ENCODE data around the gene NEUROG3. TPM values are rescaled to one million over a fixed set of nuclear protein-coding genes. Genes with fewer than 3 reads are reported as not detected.

The NEUROG3 gene
- total and polyA plus RNA-seq, 4 donors, result 0.05 TPM; not detected in 3

DNA sequence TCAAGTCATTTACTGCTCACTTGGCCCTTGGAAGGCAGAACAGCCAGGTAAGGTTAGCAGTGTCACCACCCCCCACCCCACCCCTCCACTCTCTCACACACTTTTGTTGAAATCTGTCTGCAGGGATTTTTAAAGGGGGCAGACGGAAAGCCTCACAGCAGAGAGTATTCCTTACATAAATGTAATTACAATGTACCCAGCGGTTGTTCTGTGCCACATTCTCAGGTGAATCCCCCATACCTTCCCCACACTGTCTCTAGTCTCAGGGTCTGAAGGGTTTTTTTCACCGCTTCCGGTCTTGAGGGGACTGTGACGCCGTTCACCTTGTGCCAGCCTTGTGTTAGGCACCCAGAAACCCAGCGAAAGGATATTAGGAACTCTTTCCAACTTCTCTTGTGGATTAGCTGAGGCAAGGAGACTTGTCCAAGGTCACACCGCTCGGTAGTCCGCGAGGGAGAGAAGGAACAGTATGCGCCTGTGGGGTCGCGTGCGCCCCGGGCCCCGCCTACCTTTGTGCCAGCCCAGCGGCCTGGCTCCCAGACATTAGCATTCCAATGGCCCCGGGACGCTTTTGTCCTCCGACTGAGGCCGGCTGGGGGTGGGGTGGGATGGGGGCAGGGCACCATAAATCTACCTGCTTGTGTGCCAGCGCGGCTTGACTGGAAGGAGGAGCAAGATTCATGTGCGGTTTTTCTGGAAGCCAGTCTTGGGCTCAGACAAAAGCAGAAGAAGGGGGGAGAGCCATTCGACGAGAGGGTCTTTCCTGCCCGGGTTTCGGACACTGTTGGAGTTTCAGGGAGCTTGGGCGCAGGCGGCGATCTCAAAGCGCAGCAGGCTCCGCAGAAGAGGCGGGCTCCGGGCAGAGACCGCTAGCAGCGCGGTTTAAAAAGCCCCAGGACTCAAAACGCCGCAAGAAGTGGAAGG lies 4.5 kb downstream of the NEUROG3 start:
- H3K9me3 ChIP-seq (ENCODE audit: control insufficient read depth in 4 of 4, insufficient read depth in 3 of 4, low read length in 3 of 4), result peaks cover 0 to 11% (median 0%) of the 10 kb centered on the region in 4 donors
- DNase-seq, result no peak

DNA sequence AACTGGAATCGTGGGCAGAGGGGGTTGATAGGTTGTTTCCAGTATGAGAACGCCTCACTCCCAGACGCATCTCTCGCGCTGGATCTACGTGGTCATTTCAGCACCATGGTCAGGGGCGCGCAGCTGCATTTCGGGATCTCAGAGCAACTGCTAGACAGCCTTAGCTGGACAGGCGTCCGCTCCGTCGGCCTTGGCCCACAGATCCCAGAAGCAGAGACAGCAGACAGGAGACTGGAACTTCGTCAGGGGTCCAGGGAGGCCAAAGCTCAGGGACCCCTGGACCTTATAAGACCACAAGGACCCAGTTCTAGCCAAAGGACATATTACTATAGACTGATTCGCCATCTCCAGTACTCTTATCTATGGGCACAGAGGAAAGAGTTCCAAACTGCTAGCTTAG lies 5.3 kb downstream of the NEUROG3 start:
- Histone ChIP-seq H3K27me3 (ENCODE audit: control insufficient read depth in 3 of 3, insufficient read depth in 3 of 3, low read length in 2 of 3) (peaks cover 5 to 60% (median 44%) of the 10 kb centered on the region in 3 donors), H3K4me3 (no peak overlapping the region), H3K27ac (ENCODE audit: low read depth in 1 of 2, low read length in 1 of 2) (no peak overlapping the region), H3K9me3 (ENCODE audit: control insufficient read depth in 4 of 4, insufficient read depth in 3 of 4, low read length in 3 of 4) (peaks cover 0 to 15% (median 0%) of the 10 kb centered on the region in 4 donors), H3K9ac (ENCODE audit: insufficient read depth in 1 of 2, low read length in 2 of 2) (no peak overlapping the region), H3K36me3 (ENCODE audit: control insufficient read depth in 4 of 4, insufficient read depth in 4 of 4, low read length in 4 of 4) (no peaks in the 10 kb centered on the region), H3K4me1 (ENCODE audit: control insufficient read depth in 5 of 5, insufficient read depth in 5 of 5, low read length in 5 of 5) (peaks cover 0 to 10% (median 0%) of the 10 kb centered on the region in 5 donors)
- ATAC-seq (ENCODE audit: insufficient read depth, low FRiP score) (no peak), DNase-seq (peak; percentile 67 to 80 (median 75))
- 7 to 10% methylated on average over 15 of the region's 15 CpGs for WGBS, 2 donors
- TF ChIP-seq, protein P1, sequence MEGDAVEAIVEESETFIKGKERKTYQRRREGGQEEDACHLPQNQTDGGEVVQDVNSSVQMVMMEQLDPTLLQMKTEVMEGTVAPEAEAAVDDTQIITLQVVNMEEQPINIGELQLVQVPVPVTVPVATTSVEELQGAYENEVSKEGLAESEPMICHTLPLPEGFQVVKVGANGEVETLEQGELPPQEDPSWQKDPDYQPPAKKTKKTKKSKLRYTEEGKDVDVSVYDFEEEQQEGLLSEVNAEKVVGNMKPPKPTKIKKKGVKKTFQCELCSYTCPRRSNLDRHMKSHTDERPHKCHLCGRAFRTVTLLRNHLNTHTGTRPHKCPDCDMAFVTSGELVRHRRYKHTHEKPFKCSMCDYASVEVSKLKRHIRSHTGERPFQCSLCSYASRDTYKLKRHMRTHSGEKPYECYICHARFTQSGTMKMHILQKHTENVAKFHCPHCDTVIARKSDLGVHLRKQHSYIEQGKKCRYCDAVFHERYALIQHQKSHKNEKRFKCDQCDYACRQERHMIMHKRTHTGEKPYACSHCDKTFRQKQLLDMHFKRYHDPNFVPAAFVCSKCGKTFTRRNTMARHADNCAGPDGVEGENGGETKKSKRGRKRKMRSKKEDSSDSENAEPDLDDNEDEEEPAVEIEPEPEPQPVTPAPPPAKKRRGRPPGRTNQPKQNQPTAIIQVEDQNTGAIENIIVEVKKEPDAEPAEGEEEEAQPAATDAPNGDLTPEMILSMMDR (IDR thresholded peaks at IDR 0.05; ENCODE audit: control extremely low read depth, extremely low read depth), result no peak

More for the DNA sequence above, 4.5 kb downstream of the NEUROG3 start:
- peaks cover 0 to 15% (median 0%) of the 10 kb centered on the region in 5 donors for H3K4me1 ChIP-seq (ENCODE audit: control insufficient read depth in 5 of 5, insufficient read depth in 5 of 5, low read length in 5 of 5)
- H3K9ac ChIP-seq (ENCODE audit: insufficient read depth in 1 of 2, low read length in 2 of 2), result no peak overlapping the region
- TF ChIP-seq, protein P1 (IDR thresholded peaks at IDR 0.05; ENCODE audit: control extremely low read depth, extremely low read depth), result no peak
- H3K27me3 ChIP-seq (ENCODE audit: control insufficient read depth in 3 of 3, insufficient read depth in 3 of 3, low read length in 2 of 3), result peaks cover 5 to 63% (median 47%) of the 10 kb centered on the region in 3 donors
- no peaks in the 10 kb centered on the region for H3K36me3 ChIP-seq (ENCODE audit: control insufficient read depth in 4 of 4, insufficient read depth in 4 of 4, low read length in 4 of 4)
- 5 to 6% methylated on average over 41 of the region's 41 CpGs for WGBS, 2 donors
- no peak overlapping the region for H3K4me3 ChIP-seq
- no peak for ATAC-seq (ENCODE audit: insufficient read depth, low FRiP score)
- no peak overlapping the region for H3K27ac ChIP-seq (ENCODE audit: low read depth in 1 of 2, low read length in 1 of 2)

DNA sequence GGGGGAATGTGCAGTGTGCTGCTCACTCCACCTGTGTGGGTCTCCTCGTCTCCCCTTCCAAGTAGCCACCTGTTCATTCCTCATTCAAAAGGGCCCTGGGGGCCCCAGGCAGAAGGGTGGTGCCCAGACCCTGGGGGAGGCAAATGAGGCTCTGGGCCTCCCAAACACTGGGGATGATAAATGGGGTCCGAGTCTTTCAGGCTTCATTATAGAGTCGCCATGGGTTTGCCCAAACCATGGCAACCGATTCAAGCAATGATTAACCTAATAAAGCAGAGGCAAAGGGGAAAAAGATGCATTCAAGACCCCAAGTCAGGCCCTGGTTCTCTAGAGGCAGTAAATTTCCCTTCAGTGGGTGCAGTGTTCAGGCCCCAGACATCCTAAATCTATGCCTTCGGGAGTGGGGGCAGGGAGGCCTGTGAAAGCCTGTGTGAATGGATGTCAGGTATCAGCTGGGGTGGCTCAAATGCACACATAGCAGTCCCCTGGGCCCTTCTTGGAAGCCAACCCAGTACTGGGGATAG lies 10.4 kb downstream of the NEUROG3 start:
- no peak overlapping the region for H3K4me3 ChIP-seq
- ATAC-seq (ENCODE audit: insufficient read depth, low FRiP score), result no peak
- H3K9ac ChIP-seq (ENCODE audit: insufficient read depth in 1 of 2, low read length in 2 of 2), result no peak overlapping the region
- no peaks in the 10 kb centered on the region for H3K36me3 ChIP-seq (ENCODE audit: control insufficient read depth in 4 of 4, insufficient read depth in 4 of 4, low read length in 4 of 4)
- no peak overlapping the region for H3K27ac ChIP-seq (ENCODE audit: low read depth in 1 of 2, low read length in 1 of 2)
- peaks cover 0 to 4% (median 0%) of the 10 kb centered on the region in 4 donors for H3K9me3 ChIP-seq (ENCODE audit: control insufficient read depth in 4 of 4, insufficient read depth in 3 of 4, low read length in 3 of 4)
- no peak for DNase-seq
- H3K4me1 ChIP-seq (ENCODE audit: control insufficient read depth in 5 of 5, insufficient read depth in 5 of 5, low read length in 5 of 5), result no peaks in the 10 kb centered on the region
- TF ChIP-seq, protein P1 (IDR thresholded peaks at IDR 0.05; ENCODE audit: control extremely low read depth, extremely low read depth), result no peak
- H3K27me3 ChIP-seq (ENCODE audit: control insufficient read depth in 3 of 3, insufficient read depth in 3 of 3, low read length in 2 of 3), result peaks cover 3 to 8% (median 5%) of the 10 kb centered on the region in 3 donors
- WGBS, 2 donors, result 73 to 89% methylated on average over 5 of the region's 5 CpGs

Measured in lung (tissue), 12 donors.